K562 (cell line): ENCODE data around the gene NLRX1. TPM values are rescaled to one million over a fixed set of nuclear protein-coding genes. Genes with fewer than 3 reads are reported as not detected.
A peak's percentile ranks its signal among the peaks of the same experiment; 100 is the strongest.

ENCODE experiments used
- GABPB2 ChIP-seq: fragments of 250-450 bp; sonication (Bioruptor Pico); conservative IDR thresholded peaks from 2 replicates; pipeline ENCODE4 v1.5.1; 2021; ENCODE audit warnings: mild to moderate bottlenecking
- HLTF ChIP-seq: fragments of 450-650 bp; IDR thresholded peaks from 2 replicates; pipeline ENCODE4 v1.6.1; 2016
- KLF10 ChIP-seq: fragments of 250-450 bp; sonication (Bioruptor Pico); IDR thresholded peaks from 2 replicates; pipeline ENCODE4 v1.6.1; 2021; ENCODE audit warnings: matching md5 sums
- MXI1 ChIP-seq: IDR thresholded peaks from 2 replicates; pipeline ENCODE4 v1.6.1; 2011; ENCODE audit warnings: low read depth, mild to moderate bottlenecking, improper control_type of control experiment, low read length
- NELFE ChIP-seq: IDR thresholded peaks from 2 replicates; pipeline ENCODE4 v1.6.1; 2011; ENCODE audit warnings: mild to moderate bottlenecking; ENCODE audit not compliant: insufficient read depth, insufficient read length
- NR2C1 ChIP-seq, 2 experiments: fragments of 450-650 bp; IDR thresholded peaks; 2 replicates each; pipeline ENCODE4 v1.6.1; 2017; ENCODE audit warnings: mild to moderate bottlenecking in 2 of 2, antibody characterized with exemption in 1 of 2, inconsistent platforms in 1 of 2, missing compliant biosample characterization in 1 of 2, missing genetic modification characterization in 1 of 2
- ZBTB49 ChIP-seq: sonication (generic); formaldehyde crosslinking; IDR thresholded peaks from 2 replicates; pipeline ENCODE4 v1.8.0; 2022; ENCODE audit warnings: missing genetic modification reagents, mild to moderate bottlenecking, borderline replicate concordance
- ZNF212 ChIP-seq: fragments of 450-650 bp; formaldehyde crosslinking; IDR thresholded peaks from 2 replicates; pipeline ENCODE4 v1.4.0; 2020; ENCODE audit warnings: mild to moderate bottlenecking
- ZNF407 ChIP-seq: fragments of 450-650 bp; IDR thresholded peaks from 2 replicates; pipeline ENCODE4 v1.6.1; 2016; ENCODE audit warnings: low read depth
- polyA plus RNA-seq, 8 experiments: library from polyadenylated mRNA; depleted of rRNA in 4 of 8; stranded (reverse) in 5 of 8; unstranded in 3 of 8; fragments of >200 nt; fragmentation: Nextera tagmentation in 2 of 8; fragmentation: Illumina TruSeq in 1 of 8; extraction: Ambion mirVana in 2 of 8; extraction: Trizol in 1 of 8; gene quantifications; 2 replicates each; pipeline versions ENCODE4 v1.2.1 to v1.2.3, GENCODE V29; 2011 to 2014; ENCODE audit warnings: inconsistent platforms in 1 of 8, missing spikeins in 1 of 8
- total RNA-seq, 7 experiments: library from RNA; depleted of rRNA in 6 of 7; stranded (reverse); fragments of >200 nt in 6 of 7; fragmentation: Illumina TruSeq in 2 of 7; extraction: Trizol in 2 of 7; gene quantifications; 2 replicates each; pipeline versions ENCODE4 v1.2.1 to v1.2.3, GENCODE V29; 2011 to 2021; ENCODE audit warnings: low replicate concordance in 1 of 7
- TF ChIP-seq, protein P1 (sequence below): fragments of 450-650 bp; formaldehyde crosslinking; IDR thresholded peaks from 2 replicates; pipeline ENCODE4 v1.4.0; 2020; ENCODE audit warnings: mild to moderate bottlenecking, moderate library complexity

The NLRX1 gene
- total and polyA plus RNA-seq, 9 of the 15 experiments (the other 6 are each of a cell fraction or from before 2014, with no cell fraction given), result 0.04 to 2.3 (median 0.69) TPM

GRCh38 chr11:119121008-119121810 is 47.3 kb upstream of the NLRX1 start, which contains the start of gene HINFP (continued):
- peak; percentile 29; the same call in 1 of the 2 replicates for TF ChIP-seq ZNF407
- TF ChIP-seq NELFE, result no peak
- TF ChIP-seq, protein P1, sequence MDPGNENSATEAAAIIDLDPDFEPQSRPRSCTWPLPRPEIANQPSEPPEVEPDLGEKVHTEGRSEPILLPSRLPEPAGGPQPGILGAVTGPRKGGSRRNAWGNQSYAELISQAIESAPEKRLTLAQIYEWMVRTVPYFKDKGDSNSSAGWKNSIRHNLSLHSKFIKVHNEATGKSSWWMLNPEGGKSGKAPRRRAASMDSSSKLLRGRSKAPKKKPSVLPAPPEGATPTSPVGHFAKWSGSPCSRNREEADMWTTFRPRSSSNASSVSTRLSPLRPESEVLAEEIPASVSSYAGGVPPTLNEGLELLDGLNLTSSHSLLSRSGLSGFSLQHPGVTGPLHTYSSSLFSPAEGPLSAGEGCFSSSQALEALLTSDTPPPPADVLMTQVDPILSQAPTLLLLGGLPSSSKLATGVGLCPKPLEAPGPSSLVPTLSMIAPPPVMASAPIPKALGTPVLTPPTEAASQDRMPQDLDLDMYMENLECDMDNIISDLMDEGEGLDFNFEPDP (CRISPR knock-in tag), result no peak
- no peak for TF ChIP-seq NR2C1 (IDR thresholded peaks at IDR 0.05)
- TF ChIP-seq NR2C1 (tag; IDR thresholded peaks at IDR 0.05), result no peak
- no peak for TF ChIP-seq HLTF
- peak; percentile 80; the same call in 1 of the 2 replicates for TF ChIP-seq MXI1
- TF ChIP-seq ZBTB49 (CRISPR knock-in tag), result peak; percentile 93; the same call in 1 of the 2 replicates
- no peak for TF ChIP-seq ZNF212 (CRISPR knock-in tag)
- TF ChIP-seq GABPB2 (CRISPR knock-in tag), result no peak
- TF ChIP-seq KLF10 (CRISPR knock-in tag), result no peak
